NT2/D1 (cell line): ENCODE measurements around the gene LAGE3.

Source experiments
- SUZ12 ChIP-seq: IDR thresholded peaks from 2 replicates; pipeline ENCODE4 v1.6.1; 2011; ENCODE audit not compliant: insufficient read length, insufficient read depth; ENCODE audit errors: extremely low read depth
- YY1 ChIP-seq: IDR thresholded peaks from 2 replicates; pipeline ENCODE4 v1.6.1; 2011; ENCODE audit not compliant: insufficient read length, insufficient read depth

DNA sequence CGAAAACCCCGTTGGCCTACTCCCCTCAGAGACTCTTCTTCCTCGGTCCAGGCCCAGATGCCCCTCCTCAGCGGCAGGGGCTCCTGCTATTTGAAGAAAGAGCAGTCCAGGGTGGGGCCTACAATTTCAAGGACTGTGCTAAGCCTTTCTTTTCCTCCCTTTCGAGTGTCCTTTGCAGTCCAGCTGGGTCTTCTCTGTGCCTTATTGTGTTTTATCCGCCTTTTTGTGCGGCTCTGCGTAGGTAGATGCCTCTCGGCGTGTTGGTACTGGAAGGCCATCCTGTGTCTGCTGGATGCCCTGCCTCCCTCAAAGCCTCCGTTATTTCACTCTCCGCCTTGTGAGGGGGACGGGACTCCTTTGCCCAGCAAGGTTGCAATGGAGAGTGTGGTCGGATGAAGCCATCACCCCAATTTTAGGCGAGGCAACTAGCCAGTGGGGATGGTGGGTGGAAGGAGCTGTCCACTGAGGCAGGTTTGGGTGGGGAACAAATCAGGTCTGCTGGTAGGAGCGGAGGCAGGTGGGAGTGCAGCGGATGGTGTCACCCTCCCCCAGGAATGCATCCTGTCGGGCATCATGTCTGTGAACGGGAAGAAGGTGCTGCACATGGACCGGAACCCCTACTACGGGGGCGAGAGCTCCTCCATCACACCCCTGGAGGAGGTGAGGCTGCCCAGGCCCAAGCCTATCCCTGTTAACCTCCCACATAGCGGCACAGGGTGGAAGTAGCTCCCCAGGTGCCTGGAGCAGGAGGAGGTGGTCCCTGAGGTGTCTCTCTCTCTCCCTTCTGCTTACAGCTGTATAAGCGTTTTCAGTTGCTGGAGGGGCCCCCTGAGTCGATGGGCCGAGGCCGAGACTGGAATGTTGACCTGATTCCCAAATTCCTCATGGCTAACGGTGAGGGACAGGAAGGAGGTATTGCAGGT, 40.8 kb downstream of the LAGE3 start:
- TF ChIP-seq YY1 (no peak), SUZ12 (no peak)
